MM.1S (cell line): ENCODE data around the gene C2orf78.
"Not testable (repeated sequence)": the region's sequence is repeated elsewhere in the genome, so short reads cannot be mapped to it uniquely, and the experiment has no call there.

Experiments used
- DNase-seq: peaks from one replicate; pipeline ENCODE4 v3.0.0-alpha.2; 2015
- H2AFZ ChIP-seq: fragments of 300-600 bp; sonication (generic); 2 replicates; pipeline ENCODE4 v1.6.0; 2016; ENCODE audit warnings: antibody characterized with exemption, low read length
- H3F3A ChIP-seq: fragments of 300-600 bp; sonication (generic); 2 replicates; pipeline ENCODE4 v1.6.1; 2016; ENCODE audit warnings: mild to moderate bottlenecking, antibody characterized with exemption, low read length, moderate library complexity, mixed read lengths; ENCODE audit not compliant: insufficient read depth
- H3K27ac ChIP-seq: fragments of 300-600 bp; sonication (generic); 2 replicates; pipeline ENCODE4 v1.5.1; 2016; ENCODE audit warnings: mild to moderate bottlenecking, low read length
- H3K27me3 ChIP-seq: fragments of 300-600 bp; sonication (generic); replicated peaks from 2 replicates; pipeline ENCODE4 v1.6.0; 2016; ENCODE audit warnings: low read length; ENCODE audit not compliant: insufficient read depth
- H3K36me3 ChIP-seq: fragments of 300-600 bp; sonication (generic); replicated peaks from 2 replicates; pipeline ENCODE4 v1.6.1; 2016; ENCODE audit warnings: mild to moderate bottlenecking, low read length, mixed read lengths; ENCODE audit not compliant: insufficient read depth
- H3K4me1 ChIP-seq: fragments of 300-600 bp; sonication (generic); 2 replicates; pipeline ENCODE4 v1.6.1; 2016; ENCODE audit warnings: low read length, mixed read lengths
- H3K4me2 ChIP-seq: fragments of 300-600 bp; sonication (generic); 2 replicates; pipeline ENCODE4 v1.6.0; 2016; ENCODE audit warnings: low read depth, low read length
- H3K4me3 ChIP-seq: fragments of 300-600 bp; sonication (generic); 2 replicates; pipeline ENCODE4 v1.5.1; 2016; ENCODE audit warnings: low read length, mixed read lengths
- H3K79me2 ChIP-seq: fragments of 300-600 bp; sonication (generic); 2 replicates; pipeline ENCODE4 v1.6.1; 2016; ENCODE audit warnings: mixed run types, low read length, mixed read lengths
- H3K9ac ChIP-seq: fragments of 300-600 bp; sonication (generic); 2 replicates; pipeline ENCODE4 v1.6.1; 2016; ENCODE audit warnings: low read length, mixed read lengths
- H3K9me2 ChIP-seq: fragments of 300-600 bp; sonication (generic); replicated peaks from 2 replicates; pipeline ENCODE4 v1.6.1; 2016; ENCODE audit warnings: mild to moderate bottlenecking, low read length, mixed read lengths; ENCODE audit not compliant: insufficient read depth
- H3K9me3 ChIP-seq: fragments of 300-600 bp; sonication (generic); replicated peaks from 2 replicates; pipeline ENCODE4 v1.6.1; 2016; ENCODE audit warnings: mild to moderate bottlenecking, low read length, mixed read lengths; ENCODE audit not compliant: insufficient read depth
- H4K20me1 ChIP-seq: fragments of 300-600 bp; sonication (generic); 2 replicates; pipeline ENCODE4 v1.6.1; 2016; ENCODE audit warnings: mild to moderate bottlenecking, low read length, moderate library complexity, mixed read lengths; ENCODE audit not compliant: insufficient read depth
- EZH2 ChIP-seq: fragments of 300-600 bp; sonication (generic); optimal IDR thresholded peaks from 2 replicates; pipeline ENCODE3; 2017; ENCODE audit warnings: low read depth, mild to moderate bottlenecking, antibody characterized with exemption, low read length, mixed read lengths
- EZH2phosphoT487 ChIP-seq: fragments of 300-600 bp; sonication (generic); IDR thresholded peaks from 2 replicates; pipeline ENCODE4 v1.6.1; 2018; ENCODE audit warnings: antibody characterized with exemption, low read length
- TF ChIP-seq, protein P1 (sequence below): fragments of 300-600 bp; sonication (generic); IDR thresholded peaks from 2 replicates; pipeline ENCODE4 v1.5.1; 2016; ENCODE audit warnings: antibody characterized with exemption, low read length, mixed read lengths

C2orf78 gene

DNA sequence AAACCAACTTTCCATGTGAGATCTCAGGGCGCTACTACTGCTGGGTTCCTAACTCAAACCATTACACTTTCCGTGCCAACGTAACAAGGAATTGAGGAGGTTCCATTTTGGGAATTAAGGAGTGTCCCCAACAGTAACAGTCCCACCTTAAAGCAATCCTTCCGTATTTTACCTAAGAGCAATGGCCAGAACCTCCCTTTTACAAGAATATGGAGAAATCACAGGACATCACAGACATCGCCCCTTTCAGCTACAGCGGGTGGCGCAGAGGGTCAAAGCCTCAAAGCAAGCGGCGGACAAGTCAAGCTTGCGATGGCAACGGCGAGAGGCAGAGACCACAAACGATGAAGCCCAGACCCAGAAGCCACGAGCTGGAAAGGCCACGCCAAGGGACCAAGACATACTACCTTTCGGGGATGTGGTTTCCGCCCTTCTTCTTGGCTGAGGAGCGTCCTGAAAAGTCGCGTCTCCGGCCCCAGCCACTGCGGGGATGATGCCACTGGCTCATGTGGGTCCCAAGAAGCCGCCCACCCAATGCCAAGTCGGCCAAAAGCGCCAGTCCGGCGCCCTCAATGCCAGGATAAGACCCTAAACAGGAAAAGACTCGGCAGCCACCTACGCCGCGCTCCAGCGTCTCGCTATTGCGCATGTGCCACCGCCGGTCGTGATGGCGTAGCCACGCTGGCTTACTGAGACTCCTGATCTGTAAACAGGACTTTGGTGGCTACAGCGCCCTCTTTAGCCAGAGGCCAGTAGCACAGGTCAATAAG, 4.3 kb upstream of the C2orf78 start, which contains the start of gene DUSP11:
DUSP11 (minus strand) TSS at position 637 of the 770 bp plus-strand sequence; CDS start at position 508, 129 bp downstream.
- H3K9me2 ChIP-seq = no peaks in the 10 kb centered on the region
- no peaks in the 10 kb centered on the region for H3F3A ChIP-seq
- DNase-seq = peak; percentile 97
- peak within 1 kb of the TSS; percentile 92 for H3K4me3 ChIP-seq
- H4K20me1 ChIP-seq = peaks cover under 1% of the 10 kb centered on the region; the same call in 1 of the 2 replicates
- H2AFZ ChIP-seq = peak within 1 kb of the TSS; percentile 89
- peak within 1 kb of the TSS; percentile 75 for H3K4me2 ChIP-seq
- peak within 1 kb of the TSS; percentile 46; the same call in 1 of the 2 replicates for H3K27ac ChIP-seq
- peaks cover 7% of the 10 kb centered on the region; the same call in 1 of the 2 replicates for H3K4me1 ChIP-seq
- H3K36me3 ChIP-seq = no peaks in the 10 kb centered on the region; the same call in 1 of the 2 replicates
- peak within 1 kb of the TSS; percentile 84 for H3K9ac ChIP-seq
- H3K27me3 ChIP-seq = no peaks in the 10 kb centered on the region
- peaks cover 34% of the 10 kb centered on the region for H3K79me2 ChIP-seq
- TF ChIP-seq EZH2 (no peak), EZH2phosphoT487 (no peak)
- TF ChIP-seq, protein P1, sequence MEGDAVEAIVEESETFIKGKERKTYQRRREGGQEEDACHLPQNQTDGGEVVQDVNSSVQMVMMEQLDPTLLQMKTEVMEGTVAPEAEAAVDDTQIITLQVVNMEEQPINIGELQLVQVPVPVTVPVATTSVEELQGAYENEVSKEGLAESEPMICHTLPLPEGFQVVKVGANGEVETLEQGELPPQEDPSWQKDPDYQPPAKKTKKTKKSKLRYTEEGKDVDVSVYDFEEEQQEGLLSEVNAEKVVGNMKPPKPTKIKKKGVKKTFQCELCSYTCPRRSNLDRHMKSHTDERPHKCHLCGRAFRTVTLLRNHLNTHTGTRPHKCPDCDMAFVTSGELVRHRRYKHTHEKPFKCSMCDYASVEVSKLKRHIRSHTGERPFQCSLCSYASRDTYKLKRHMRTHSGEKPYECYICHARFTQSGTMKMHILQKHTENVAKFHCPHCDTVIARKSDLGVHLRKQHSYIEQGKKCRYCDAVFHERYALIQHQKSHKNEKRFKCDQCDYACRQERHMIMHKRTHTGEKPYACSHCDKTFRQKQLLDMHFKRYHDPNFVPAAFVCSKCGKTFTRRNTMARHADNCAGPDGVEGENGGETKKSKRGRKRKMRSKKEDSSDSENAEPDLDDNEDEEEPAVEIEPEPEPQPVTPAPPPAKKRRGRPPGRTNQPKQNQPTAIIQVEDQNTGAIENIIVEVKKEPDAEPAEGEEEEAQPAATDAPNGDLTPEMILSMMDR = peak; percentile 86
- H3K9me3 ChIP-seq = no peaks in the 10 kb centered on the region

DNA sequence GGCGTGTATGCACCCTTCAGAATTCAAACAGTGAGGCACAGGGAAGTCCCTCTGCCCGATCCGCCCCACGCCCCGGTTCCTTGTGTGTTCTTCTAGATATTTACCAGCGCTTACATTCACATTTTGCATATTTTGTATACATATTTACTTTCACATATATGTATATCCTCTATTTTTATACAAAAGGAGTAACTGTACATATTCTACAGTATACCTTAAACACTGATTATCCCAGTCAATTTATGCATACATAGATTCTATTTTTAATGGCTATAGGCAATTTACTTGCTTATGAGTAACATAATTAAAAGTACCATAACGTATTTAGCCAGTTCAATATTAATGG, 3.8 kb upstream of the C2orf78 start:
- Histone ChIP-seq H3K4me3 (peak overlapping the region; percentile 92), H3K36me3 (no peaks in the 10 kb centered on the region; the same call in 1 of the 2 replicates), H3K9me3 (no peaks in the 10 kb centered on the region), H3K4me1 (peaks cover 7% of the 10 kb centered on the region; the same call in 1 of the 2 replicates), H3K79me2 (peaks cover 34% of the 10 kb centered on the region), H3K4me2 (peak overlapping the region; percentile 53), H3K27me3 (no peaks in the 10 kb centered on the region), H3K27ac (no peak overlapping the region), H3K9ac (no peak overlapping the region), H2AFZ (peak overlapping the region; percentile 47), H3F3A (no peaks in the 10 kb centered on the region), H3K9me2 (no peaks in the 10 kb centered on the region), H4K20me1 (no peaks in the 10 kb centered on the region)
- TF ChIP-seq, protein P1 = no peak
- no peak for TF ChIP-seq EZH2phosphoT487
- no peak for TF ChIP-seq EZH2
- DNase-seq = no peak

DNA sequence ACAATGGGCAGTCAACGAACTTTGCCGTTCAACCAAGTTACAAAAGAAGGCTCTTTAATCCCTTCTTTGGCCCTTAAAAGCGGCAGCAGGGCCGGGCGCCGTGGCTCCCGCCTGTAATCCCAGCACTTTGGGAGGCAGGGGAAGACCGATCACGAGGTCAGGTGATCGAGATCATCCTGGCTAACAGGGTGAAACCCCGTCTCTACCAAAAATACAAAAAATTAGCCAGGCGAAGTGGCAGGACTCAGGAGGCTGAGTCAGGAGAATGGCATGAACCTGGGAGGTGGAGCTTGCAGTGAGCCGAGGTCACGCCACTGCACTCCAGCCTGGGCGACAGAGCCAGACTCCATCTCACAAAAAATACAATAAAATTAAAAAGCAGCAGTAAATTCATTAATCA, 581 bp upstream of the C2orf78 start:
- not testable (repeated sequence) for H3K4me2 ChIP-seq, H3K27me3 ChIP-seq, DNase-seq, H3K9me3 ChIP-seq, H3F3A ChIP-seq, H2AFZ ChIP-seq, H4K20me1 ChIP-seq, H3K9ac ChIP-seq, H3K4me3 ChIP-seq, H3K4me1 ChIP-seq, H3K36me3 ChIP-seq, H3K27ac ChIP-seq, H3K9me2 ChIP-seq
- peaks cover 15% of the 10 kb centered on the region for H3K79me2 ChIP-seq

DNA sequence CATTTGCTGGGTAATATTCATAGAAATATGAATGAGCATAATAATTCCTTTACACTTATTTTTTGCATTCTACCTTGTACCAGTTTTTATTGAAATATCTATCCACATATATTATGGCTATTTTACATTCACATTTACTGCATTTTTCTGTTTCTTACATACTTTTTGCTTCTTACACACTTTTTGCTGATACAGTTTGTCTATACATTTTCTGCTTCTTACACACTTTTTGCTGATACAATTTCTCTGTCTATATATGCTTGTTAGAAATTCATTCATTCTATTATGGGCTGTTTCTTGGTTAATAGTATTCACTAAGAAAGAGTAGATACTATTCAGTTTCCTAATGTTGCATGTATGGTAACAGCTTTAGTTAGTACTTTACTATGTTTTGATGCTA, 27.9 kb downstream of the C2orf78 start:
- Histone ChIP-seq H3K4me3 (no peak overlapping the region), H3K9me3 (no peaks in the 10 kb centered on the region), H4K20me1 (no peaks in the 10 kb centered on the region), H3K4me2 (no peak overlapping the region), H3F3A (no peaks in the 10 kb centered on the region), H3K9ac (no peak overlapping the region), H3K79me2 (no peaks in the 10 kb centered on the region), H3K9me2 (no peaks in the 10 kb centered on the region), H3K36me3 (no peaks in the 10 kb centered on the region), H3K4me1 (no peaks in the 10 kb centered on the region), H3K27me3 (no peaks in the 10 kb centered on the region), H3K27ac (no peak overlapping the region), H2AFZ (no peak overlapping the region)
- no peak for DNase-seq
- TF ChIP-seq, protein P1 = no peak
- TF ChIP-seq EZH2phosphoT487 (no peak), EZH2 (no peak)
